Endothelial cell (in vitro differentiated cells): ENCODE data around the gene ZNF536. TPM values are rescaled to one million over a fixed set of nuclear protein-coding genes. Genes with fewer than 3 reads are reported as not detected.

Experiments used
- DNase-seq: peaks from one replicate; pipeline ENCODE4 v3.0.0; 2021; ENCODE audit warnings: low spot score
- H3K27ac Mint-ChIP-seq: one replicate; pipeline ENCODE4 v1.8.0; 2021; ENCODE audit warnings: mixed read lengths, inconsistent platforms; ENCODE audit not compliant: unreplicated experiment
- H3K27me3 Mint-ChIP-seq: one replicate; pipeline ENCODE4 v1.8.0; 2021; ENCODE audit warnings: mild to moderate bottlenecking, moderate library complexity, mixed read lengths, inconsistent platforms; ENCODE audit not compliant: unreplicated experiment
- H3K36me3 Mint-ChIP-seq: one replicate; pipeline ENCODE4 v1.8.0; 2021; ENCODE audit warnings: mild to moderate bottlenecking, low read depth, mixed read lengths, inconsistent platforms; ENCODE audit not compliant: unreplicated experiment
- H3K4me1 Mint-ChIP-seq: one replicate; pipeline ENCODE4 v1.8.0; 2021; ENCODE audit warnings: mild to moderate bottlenecking, mixed read lengths, inconsistent platforms; ENCODE audit not compliant: unreplicated experiment
- H3K4me3 Mint-ChIP-seq: one replicate; pipeline ENCODE4 v1.8.0; 2021; ENCODE audit warnings: mild to moderate bottlenecking, mixed read lengths, inconsistent platforms; ENCODE audit not compliant: unreplicated experiment
- H3K9me3 Mint-ChIP-seq: one replicate; pipeline ENCODE4 v1.8.0; 2021; ENCODE audit warnings: mixed read lengths, inconsistent platforms; ENCODE audit not compliant: unreplicated experiment
- total RNA-seq: library from RNA; stranded (reverse); fragmentation: NEBNext Ultra II Directional; extraction: Animal tissue kit (Norgen Biotek cat#: 25700); gene quantifications from one replicate; pipeline ENCODE4 v1.2.1, GENCODE V29; 2021; ENCODE audit not compliant: unreplicated experiment
- TF ChIP-seq, protein P1 (sequence below): fragments of 200-600 bp; sonication (generic); IDR thresholded peaks from one replicate; pipeline ENCODE4 v1.5.0; 2021; ENCODE audit warnings: antibody characterized with exemption; ENCODE audit not compliant: unreplicated experiment

Gene ZNF536
- total RNA-seq, 1 donor from 2014 or later, result 0.33 TPM

DNA sequence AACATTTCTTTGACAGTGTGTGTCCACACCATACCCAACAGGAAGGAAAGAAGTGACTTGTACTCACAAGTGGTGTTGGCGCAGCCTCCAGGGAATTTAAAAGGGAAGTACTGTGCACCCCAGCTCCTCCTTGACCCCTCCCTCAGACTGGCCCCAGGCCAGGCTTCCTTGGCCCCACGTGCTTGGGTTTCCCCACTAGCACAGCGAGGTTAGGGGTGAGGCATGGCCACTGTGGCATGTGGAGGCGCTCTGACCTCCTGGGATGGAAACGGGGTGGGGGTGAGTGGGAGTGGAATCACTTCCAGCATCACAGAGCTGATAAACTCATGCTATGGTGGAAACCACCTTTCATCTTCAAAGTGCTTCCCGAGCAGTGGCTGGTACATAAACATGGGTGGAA, 168.6 kb downstream of the ZNF536 start:
- H3K36me3 Mint-ChIP-seq, result no peaks in the 10 kb centered on the region
- no peak overlapping the region for H3K27ac Mint-ChIP-seq
- H3K4me1 Mint-ChIP-seq, result peaks cover 2% of the 10 kb centered on the region
- no peak overlapping the region for H3K4me3 Mint-ChIP-seq
- peaks cover 7% of the 10 kb centered on the region for H3K27me3 Mint-ChIP-seq
- no peak for DNase-seq
- H3K9me3 Mint-ChIP-seq, result no peaks in the 10 kb centered on the region
- TF ChIP-seq, protein P1, sequence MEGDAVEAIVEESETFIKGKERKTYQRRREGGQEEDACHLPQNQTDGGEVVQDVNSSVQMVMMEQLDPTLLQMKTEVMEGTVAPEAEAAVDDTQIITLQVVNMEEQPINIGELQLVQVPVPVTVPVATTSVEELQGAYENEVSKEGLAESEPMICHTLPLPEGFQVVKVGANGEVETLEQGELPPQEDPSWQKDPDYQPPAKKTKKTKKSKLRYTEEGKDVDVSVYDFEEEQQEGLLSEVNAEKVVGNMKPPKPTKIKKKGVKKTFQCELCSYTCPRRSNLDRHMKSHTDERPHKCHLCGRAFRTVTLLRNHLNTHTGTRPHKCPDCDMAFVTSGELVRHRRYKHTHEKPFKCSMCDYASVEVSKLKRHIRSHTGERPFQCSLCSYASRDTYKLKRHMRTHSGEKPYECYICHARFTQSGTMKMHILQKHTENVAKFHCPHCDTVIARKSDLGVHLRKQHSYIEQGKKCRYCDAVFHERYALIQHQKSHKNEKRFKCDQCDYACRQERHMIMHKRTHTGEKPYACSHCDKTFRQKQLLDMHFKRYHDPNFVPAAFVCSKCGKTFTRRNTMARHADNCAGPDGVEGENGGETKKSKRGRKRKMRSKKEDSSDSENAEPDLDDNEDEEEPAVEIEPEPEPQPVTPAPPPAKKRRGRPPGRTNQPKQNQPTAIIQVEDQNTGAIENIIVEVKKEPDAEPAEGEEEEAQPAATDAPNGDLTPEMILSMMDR, result no peak

DNA sequence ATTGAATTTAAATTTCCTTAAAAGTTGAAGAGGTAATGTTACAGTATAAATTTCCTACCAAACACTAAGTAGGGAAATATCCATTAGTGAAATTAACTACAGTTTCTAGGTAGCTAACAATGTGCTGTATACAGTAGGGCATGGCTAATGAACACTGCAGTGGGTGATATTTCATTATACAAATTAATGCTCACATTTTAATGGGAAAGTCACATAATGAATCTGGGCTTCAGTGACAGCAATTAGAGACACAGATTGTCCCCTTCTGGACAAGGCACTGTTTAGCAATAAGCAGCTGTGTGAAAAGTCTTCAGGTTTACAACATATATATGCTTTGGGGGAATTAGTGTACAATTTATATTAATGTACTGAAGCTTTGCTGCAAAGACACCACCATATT, 169.4 kb downstream of the ZNF536 start:
- no peak for DNase-seq
- Mint-ChIP-seq H3K27me3 (peaks cover 8% of the 10 kb centered on the region), H3K4me1 (peaks cover 2% of the 10 kb centered on the region), H3K27ac (no peak overlapping the region), H3K9me3 (no peaks in the 10 kb centered on the region), H3K36me3 (no peaks in the 10 kb centered on the region), H3K4me3 (no peak overlapping the region)
- TF ChIP-seq, protein P1, result no peak

DNA sequence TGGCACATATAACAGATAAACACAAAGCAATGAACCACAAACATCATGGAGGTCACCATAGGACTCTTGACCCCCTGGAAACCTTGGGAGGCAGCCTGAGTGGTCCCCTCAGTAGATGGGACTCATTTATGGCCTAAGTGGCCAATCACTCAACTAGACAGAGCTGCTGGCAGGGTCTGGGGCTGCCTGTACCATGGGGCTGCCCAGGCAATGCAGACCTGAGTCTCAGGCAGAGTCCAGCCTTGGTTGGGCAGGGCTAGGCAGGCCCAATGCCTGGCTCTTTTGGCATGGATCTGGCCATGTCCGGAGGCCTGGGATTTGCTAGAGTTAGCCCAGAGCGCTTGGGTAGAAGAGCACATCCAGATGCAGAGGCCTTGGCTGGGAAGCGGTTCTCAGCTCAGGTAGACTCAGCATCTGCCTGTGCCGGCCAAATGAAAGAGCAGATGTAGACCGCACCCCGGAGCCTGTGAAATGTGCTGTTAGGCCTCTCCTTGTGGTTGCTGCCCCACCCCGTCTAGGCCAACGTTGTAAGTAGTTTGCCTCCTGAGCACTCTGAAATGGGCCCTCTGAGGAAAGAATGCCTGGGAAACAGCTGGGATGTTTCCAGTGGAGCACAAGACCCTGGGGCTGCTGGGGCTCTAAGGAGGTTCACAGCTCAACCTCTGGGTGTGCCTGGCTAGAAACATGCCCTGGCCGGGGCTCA, 171.2 kb downstream of the ZNF536 start:
- H3K36me3 Mint-ChIP-seq, result no peaks in the 10 kb centered on the region
- H3K27ac Mint-ChIP-seq, result no peak overlapping the region
- TF ChIP-seq, protein P1, result no peak
- no peak for DNase-seq
- H3K4me3 Mint-ChIP-seq, result no peak overlapping the region
- peaks cover 4% of the 10 kb centered on the region for H3K27me3 Mint-ChIP-seq
- H3K4me1 Mint-ChIP-seq, result no peaks in the 10 kb centered on the region
- no peaks in the 10 kb centered on the region for H3K9me3 Mint-ChIP-seq

DNA sequence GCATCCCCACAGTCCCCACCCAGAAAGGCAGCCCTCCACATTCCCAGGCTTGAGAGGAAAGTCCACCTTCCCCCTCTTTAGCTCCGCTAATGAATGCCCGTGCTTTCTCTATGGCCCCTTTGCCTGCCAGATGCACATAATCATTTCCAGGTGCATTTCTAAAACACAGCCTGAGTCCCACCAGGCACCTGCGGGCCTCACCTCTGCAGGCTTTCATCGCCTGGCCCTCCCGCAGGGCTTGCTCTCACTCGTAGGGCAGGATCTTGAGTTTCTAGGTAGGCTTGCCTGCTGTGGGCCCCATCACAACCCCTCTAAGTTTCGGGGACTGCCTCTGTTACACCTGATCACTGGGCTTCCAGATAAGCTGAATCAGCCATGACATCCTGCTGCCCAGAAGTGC, 173.6 kb downstream of the ZNF536 start:
- TF ChIP-seq, protein P1, result no peak
- no peak for DNase-seq

DNA sequence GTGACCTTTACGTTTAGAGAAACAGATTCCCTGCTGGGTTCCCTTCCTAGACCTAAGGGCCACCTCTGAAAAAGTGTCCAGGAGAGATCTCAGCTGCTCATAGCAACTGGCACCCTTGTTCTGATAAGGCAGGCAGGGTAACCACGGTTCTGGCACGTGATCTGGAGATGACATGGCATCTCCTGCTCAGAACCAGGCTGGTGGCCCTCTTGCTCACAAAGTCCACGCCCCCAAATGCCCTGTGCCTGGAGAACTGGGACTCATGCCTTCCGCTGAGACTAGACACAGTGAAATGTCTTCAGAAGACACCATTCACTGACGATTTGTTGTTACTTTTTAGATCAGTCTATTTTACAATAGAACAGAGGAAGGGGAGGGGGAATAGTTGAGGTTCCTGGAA, 174.1 kb downstream of the ZNF536 start:
- H3K27me3 Mint-ChIP-seq, result peaks cover 4% of the 10 kb centered on the region
- H3K36me3 Mint-ChIP-seq, result no peaks in the 10 kb centered on the region
- DNase-seq, result no peak
- H3K4me1 Mint-ChIP-seq, result peaks cover 11% of the 10 kb centered on the region
- no peaks in the 10 kb centered on the region for H3K9me3 Mint-ChIP-seq
- TF ChIP-seq, protein P1, result no peak
- no peak overlapping the region for H3K4me3 Mint-ChIP-seq
- no peak overlapping the region for H3K27ac Mint-ChIP-seq

More for the DNA sequence above, 173.6 kb downstream of the ZNF536 start:
- Mint-ChIP-seq H3K27ac (no peak overlapping the region), H3K36me3 (no peaks in the 10 kb centered on the region), H3K27me3 (peaks cover 4% of the 10 kb centered on the region), H3K9me3 (no peaks in the 10 kb centered on the region), H3K4me3 (no peak overlapping the region), H3K4me1 (peaks cover 9% of the 10 kb centered on the region)
